Transverse colon (tissue), 3 donors: ENCODE measurements around the gene HIRIP3.

Source experiments
- EP300 ChIP-seq: sonication (generic); formaldehyde crosslinking; IDR thresholded peaks from one replicate; pipeline ENCODE4 v1.6.1; 2017; ENCODE audit warnings: antibody characterized with exemption, low read depth
- TF ChIP-seq, protein P1 (sequence below), 5 experiments: fragments of 200-600 bp in 3 of 5; fragments of 450-650 bp in 2 of 5; sonication (generic) in 3 of 5; IDR thresholded peaks; 1 replicate in 2 of 5; 2 replicates in 3 of 5; pipeline ENCODE4 v1.5.1; 2016 to 2017; ENCODE audit warnings: antibody characterized with exemption in 5 of 5, inconsistent platforms in 3 of 5, mild to moderate bottlenecking in 2 of 5, moderate library complexity in 1 of 5

DNA sequence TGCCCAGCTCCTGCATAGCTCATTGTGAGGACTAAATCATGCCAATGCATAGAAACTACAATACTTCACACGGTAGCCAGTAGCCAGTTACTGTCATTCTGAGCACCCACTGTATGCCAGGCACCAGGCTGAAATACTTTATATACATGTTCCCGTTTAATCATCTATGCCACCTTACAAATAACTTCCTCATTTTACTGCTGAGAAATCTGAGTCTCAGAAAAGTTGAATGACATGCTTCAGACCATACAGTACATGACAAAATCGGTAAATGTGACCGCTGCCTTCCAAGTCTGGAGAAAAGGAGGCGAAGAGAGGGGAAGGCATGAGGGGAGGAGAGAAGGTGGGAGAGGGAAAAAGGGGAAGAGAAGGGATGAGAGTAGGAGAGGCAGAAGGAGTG is 44.8 kb upstream of the HIRIP3 start:
- no peak for TF ChIP-seq EP300
- TF ChIP-seq, protein P1, sequence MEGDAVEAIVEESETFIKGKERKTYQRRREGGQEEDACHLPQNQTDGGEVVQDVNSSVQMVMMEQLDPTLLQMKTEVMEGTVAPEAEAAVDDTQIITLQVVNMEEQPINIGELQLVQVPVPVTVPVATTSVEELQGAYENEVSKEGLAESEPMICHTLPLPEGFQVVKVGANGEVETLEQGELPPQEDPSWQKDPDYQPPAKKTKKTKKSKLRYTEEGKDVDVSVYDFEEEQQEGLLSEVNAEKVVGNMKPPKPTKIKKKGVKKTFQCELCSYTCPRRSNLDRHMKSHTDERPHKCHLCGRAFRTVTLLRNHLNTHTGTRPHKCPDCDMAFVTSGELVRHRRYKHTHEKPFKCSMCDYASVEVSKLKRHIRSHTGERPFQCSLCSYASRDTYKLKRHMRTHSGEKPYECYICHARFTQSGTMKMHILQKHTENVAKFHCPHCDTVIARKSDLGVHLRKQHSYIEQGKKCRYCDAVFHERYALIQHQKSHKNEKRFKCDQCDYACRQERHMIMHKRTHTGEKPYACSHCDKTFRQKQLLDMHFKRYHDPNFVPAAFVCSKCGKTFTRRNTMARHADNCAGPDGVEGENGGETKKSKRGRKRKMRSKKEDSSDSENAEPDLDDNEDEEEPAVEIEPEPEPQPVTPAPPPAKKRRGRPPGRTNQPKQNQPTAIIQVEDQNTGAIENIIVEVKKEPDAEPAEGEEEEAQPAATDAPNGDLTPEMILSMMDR (IDR thresholded peaks at IDR 0.05), result no peak
